ENCODE measurements around the gene XRCC6.
"Not testable (repeated sequence)": the region's sequence is repeated elsewhere in the genome, so short reads cannot be mapped to it uniquely, and the experiment has no call there.

Gene XRCC6

GRCh38 chr22:41598891-41599635 lies 22.0 kb upstream of the XRCC6 start:
- no peak for FAIRE-seq

DNA sequence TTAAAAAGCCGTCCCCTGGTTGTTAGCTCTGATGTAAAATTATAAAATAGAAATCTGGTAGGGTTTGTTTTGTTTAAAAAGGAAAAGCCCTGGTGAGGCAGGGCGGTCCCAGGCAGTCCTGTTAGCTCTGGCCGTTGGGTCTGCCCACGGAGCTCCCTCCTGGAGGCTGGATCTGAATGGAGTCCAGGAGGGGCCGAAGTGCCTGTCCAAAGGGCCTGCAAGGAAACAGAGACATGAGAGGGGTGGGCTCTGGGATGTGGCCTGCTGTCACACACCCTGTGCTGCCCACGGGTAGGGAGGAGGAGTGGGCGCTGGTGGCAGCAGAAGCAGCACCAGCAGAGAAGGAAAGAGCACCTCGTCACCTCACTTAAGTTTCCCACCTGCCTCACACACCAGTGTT lies 20.1 kb upstream of the XRCC6 start:
- FAIRE-seq = no peak

DNA sequence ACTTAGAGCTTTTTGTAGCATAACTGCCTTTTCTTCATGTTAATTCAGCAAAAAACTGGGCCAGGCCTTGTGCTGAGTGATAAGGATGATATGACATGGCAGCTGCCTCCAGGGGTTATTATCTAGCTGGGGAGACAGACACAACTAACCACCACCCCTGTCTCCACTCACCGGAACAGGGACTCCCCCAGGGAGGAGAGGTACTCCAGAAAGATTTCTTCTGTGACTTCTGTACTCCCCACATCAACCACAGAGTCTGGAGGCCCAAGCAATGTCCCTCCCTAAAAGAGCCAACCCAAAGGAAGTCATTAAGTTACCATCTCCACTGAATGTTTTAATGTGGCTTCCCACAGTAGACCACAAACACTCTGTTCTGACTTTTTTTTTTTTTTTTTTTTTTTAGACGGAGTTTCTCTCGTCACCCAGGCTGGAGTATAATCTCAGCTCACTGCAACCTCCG lies 17.2 kb upstream of the XRCC6 start:
- FAIRE-seq = no peak

DNA sequence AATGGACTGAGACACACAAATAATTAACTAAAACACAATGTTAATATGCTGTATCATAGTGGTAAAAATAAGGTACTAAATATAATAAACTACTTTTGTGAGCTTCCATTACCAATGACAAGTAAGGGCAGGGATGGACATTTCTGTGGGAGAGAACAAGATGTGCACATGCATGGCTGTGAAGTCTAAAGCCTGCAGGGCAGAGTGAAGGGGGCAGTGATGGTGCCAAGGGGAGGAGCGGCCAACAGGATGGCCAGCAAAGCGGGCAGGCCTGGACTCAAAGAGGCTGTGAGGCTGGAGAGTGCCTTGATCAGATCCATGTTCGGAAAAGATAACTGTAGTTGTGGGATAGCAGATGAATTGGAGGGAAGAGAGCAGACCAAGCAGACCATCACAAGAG lies 12.7 kb upstream of the XRCC6 start:
- FAIRE-seq = no peak

- FAIRE-seq = no peak
Measured at GRCh38 chr22:41612603-41613306, 8.3 kb upstream of the XRCC6 start.

DNA sequence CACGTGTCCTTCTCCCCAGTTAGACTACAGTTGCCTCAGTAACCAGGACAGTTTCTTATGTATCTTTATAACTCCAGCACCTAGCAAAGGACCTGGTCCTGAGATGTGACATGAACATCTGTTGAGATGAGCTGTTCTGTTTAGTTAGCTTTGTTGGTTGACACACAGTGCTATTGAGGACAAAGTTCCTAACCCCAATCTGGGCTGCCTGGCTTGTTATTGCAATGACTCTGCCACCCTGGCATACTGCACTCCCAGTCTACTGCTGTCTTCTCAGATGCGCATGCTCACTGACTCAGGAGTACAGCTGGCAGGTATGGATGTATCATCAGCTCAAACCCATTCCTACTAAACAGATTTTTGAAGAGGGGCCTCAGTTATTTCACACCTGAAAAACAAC lies 7.6 kb upstream of the XRCC6 start:
- no peak for FAIRE-seq

GRCh38 chr22:41619979-41620588 lies 1.0 kb upstream of the XRCC6 start:
- FAIRE-seq = no peak

DNA sequence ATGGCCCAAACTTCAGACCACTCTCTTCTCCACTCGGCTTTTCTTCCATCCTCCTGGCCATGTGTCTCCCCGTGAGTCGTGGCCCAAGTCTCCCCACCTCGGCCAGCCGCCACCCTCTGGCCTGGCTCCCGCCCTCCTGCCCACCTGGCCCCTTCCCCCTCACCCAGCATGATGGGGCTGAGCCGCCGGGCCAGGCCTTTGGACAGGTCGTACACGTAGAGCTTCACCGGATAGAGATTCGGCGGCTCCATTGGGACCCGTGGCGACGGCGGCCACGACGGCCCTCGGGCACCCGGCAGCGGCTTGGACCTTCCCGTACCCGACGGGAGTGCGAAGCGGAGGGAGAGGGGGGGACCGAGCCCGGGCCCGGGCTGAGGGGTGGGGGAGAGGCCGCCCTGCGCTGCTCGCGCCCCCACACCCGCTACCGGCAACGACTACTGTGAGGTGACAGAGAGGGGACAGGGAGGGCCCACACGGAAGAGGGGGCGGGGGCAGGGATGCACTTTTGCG lies 451 bp upstream of the XRCC6 start, which contains the start of gene DESI1:
TSS of gene DESI1 (minus strand) at position 455 of the 510 bp plus-strand sequence. CDS start at position 251, 204 bp downstream.
- no peak for FAIRE-seq

DNA sequence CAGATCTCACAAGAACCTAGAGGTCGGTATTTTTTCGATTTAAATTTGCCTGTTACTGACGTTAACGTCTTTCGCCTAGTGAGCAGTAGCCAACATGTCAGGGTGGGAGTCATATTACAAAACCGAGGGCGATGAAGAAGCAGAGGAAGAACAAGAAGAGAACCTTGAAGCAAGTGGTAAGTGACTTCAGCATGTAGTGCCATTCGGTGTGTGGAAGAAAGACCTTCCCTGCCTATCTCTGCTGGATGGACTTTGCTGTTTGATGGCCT lies 750 bp downstream of the XRCC6 start:
- FAIRE-seq = no peak

GRCh38 chr22:41625577-41625976 lies 4.5 kb downstream of the XRCC6 start:
- FAIRE-seq = no peak

DNA sequence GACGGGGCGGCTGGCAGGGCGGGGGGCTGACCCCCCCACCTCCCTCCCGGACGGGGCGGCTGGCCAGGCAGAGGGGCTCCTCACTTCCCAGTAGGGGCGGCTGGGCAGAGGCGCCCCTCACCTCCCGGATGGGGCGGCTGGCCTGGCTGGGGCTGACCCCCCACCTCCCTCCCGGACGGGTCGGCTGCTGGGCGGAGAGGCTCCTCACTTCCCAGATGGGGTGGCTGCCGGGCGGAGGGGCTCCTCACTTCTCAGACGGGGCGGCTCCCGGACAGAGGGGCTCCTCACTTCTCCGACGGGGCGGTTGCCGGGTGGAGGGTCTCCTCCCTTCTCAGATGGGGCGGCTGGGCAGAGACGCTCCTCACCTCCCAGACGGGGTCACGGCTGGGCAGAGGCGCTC lies 10.0 kb downstream of the XRCC6 start:
- not testable (repeated sequence) for FAIRE-seq

GRCh38 chr22:41631615-41632014 lies 10.5 kb downstream of the XRCC6 start:
- not testable (repeated sequence) for FAIRE-seq

GRCh38 chr22:41634610-41635009 lies 13.5 kb downstream of the XRCC6 start:
- FAIRE-seq = not testable (repeated sequence)

DNA sequence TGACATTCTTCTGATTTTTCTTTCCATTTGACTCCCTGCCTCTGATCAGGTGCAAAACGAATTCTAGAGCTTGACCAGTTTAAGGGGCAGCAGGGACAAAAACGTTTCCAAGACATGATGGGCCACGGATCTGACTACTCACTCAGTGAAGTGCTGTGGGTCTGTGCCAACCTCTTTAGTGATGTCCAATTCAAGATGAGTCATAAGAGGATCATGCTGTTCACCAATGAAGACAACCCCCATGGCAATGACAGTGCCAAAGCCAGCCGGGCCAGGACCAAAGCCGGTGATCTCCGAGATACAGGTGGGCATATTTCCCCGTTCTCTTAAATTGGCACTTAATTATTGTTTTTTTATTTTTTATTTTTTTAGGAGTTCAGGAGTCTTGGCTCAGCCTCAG lies 15.4 kb downstream of the XRCC6 start:
- FAIRE-seq = no peak

GRCh38 chr22:41637623-41638022 lies 16.5 kb downstream of the XRCC6 start:
- not testable (repeated sequence) for FAIRE-seq

DNA sequence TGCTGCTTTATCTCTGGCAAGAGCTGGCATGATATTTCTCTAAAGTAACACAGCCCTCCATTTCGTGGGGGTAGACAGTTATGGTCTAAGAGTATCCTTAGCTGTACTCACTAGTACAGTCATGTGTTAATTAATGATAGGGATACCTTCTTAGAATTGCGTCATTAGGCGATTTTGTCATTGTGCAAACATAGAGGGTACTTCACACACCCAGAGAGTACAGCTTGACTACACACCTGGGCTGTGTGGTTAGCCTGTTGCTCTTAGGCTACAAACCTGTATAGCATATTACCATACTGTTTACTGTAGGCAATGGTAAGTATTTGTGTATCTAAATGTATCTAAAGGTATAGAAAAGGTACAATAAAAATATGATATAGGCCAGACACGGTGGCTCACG lies 17.0 kb downstream of the XRCC6 start:
- no peak for FAIRE-seq

DNA sequence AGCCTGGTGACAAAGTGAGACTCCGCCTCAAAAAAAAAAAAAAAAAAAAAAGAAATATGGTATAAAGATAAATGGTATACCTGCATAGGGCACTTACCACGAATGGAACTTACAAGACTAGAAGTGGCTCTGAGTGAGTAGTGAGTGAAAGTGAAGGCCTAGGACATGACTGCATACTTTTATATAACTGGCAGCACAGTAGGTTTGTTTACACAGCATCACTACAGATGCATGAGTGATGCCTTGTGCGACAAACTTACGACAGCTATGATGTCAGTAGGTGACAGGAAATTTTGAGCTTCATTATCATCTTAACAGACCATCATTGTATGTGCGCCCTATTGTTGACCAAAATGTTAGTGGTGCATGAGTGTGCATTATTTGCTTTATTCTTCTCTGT lies 17.7 kb downstream of the XRCC6 start:
- FAIRE-seq = no peak

GRCh38 chr22:41641854-41642253 lies 20.8 kb downstream of the XRCC6 start:
- no peak for FAIRE-seq

GRCh38 chr22:41642331-41643110 lies 21.4 kb downstream of the XRCC6 start:
- no peak for FAIRE-seq

DNA sequence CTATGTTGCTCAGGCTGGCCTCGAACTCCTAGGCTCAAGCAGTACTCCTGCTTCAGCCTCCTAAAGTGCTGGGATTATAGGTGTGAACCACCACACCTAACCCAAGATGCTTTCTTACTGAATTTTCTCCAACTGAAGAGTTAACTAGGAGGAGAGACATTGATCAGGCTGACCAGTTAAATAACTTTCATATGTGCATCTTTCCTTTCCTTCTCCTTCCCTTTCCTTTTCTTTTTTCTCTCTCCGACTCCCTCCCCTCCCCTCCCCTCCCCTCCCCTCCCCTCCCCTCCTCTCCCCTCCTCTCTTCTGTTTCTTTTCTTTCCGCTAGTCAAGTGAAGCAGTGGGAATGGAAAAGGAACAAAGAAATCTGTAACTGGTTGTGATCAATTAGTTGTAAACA lies 26.7 kb downstream of the XRCC6 start:
- no peak for FAIRE-seq

DNA sequence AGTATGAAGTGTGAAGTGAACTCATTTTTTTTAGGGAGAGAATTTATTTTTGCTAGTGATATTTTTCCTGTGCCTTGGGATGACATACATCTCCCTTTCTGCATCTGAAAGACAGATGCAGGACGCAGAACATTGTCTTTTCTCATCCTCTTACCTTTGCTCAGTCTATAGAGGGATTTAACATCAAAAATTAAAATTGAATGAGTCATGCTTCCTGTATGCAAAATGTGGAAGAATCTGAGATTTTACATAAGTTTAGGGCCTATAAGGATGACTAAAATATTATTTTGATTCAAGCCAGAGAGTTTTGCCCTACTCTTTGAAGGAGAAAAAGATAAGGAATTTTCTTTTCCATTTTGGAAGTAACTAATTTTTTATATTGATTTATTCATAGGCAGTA lies 27.3 kb downstream of the XRCC6 start:
- no peak for FAIRE-seq

GRCh38 chr22:41650229-41650628 lies 29.1 kb downstream of the XRCC6 start:
- FAIRE-seq = no peak

- FAIRE-seq = no peak
Measured at GRCh38 chr22:41650821-41651220, 29.7 kb downstream of the XRCC6 start.
